Measurements from ENCODE around the gene SH3TC1. TPM values are rescaled to one million over a fixed set of nuclear protein-coding genes. Genes with fewer than 3 reads are reported as not detected.
A peak's percentile ranks its signal among the peaks of the same experiment; 100 is the strongest.

Gene SH3TC1
- total and polyA plus RNA-seq, 4 donors = 5.5 to 8.6 (median 8.3) TPM

DNA sequence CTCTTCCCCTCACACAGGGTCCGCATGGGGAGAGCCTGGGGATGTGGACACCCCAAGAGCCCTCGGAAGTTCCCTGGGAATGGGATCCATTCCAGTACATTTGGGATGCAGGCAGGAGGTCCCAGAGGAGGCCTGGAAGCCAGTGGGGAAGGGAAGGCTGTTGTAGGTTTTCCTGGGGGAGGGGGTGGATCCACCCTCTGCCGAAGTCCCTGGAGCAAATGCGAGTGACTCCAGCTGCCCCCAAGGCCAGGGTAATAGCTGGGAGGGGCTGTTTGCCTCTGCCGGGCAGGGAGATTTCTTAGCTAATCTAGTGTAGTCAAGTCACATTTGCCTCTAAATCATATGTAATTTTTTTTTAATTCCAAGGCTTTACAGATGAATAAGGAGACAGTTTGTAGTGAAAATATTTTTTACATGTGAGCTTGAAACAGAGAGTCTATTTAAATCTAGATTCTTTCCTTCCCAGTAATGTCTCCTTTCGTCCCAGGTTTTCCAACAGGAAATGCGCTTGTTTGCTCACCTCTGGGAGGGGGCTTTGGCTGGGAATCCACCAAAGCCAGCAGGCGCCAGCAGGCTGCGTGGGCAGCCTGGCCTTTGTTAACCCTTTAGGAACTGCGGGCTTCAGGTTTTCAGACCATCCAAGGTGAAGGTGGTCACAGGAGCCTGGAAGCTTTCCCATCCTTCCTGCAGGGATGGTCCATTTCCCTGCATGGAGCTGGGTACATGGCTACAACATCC is 26.8 kb downstream of the SH3TC1 start:
- H3K4me3 ChIP-seq (ENCODE audit: low read depth, low read length) = no peak overlapping the region
- WGBS (ENCODE audit: insufficient coverage) = 31% methylated on average over 5 of the region's 10 CpGs
- H3K36me3 ChIP-seq (ENCODE audit: control insufficient read depth, insufficient read depth, low read length) = peaks cover 14% of the 10 kb centered on the region
- no peaks in the 10 kb centered on the region for H3K27me3 ChIP-seq (ENCODE audit: control insufficient read depth, insufficient read depth, low read length)
- peaks cover 23% of the 10 kb centered on the region for H3K4me1 ChIP-seq (ENCODE audit: control insufficient read depth, insufficient read depth, low read length)
- peak in 1 of 6 donors; percentile 20 for DNase-seq (ENCODE audit: low read depth in 4 of 6, low spot score in 6 of 6)
- H3K27ac ChIP-seq (ENCODE audit: low read depth, low read length) = no peak overlapping the region
- H3K9me3 ChIP-seq (ENCODE audit: control insufficient read depth, insufficient read depth, low read length) = peaks cover 2% of the 10 kb centered on the region

DNA sequence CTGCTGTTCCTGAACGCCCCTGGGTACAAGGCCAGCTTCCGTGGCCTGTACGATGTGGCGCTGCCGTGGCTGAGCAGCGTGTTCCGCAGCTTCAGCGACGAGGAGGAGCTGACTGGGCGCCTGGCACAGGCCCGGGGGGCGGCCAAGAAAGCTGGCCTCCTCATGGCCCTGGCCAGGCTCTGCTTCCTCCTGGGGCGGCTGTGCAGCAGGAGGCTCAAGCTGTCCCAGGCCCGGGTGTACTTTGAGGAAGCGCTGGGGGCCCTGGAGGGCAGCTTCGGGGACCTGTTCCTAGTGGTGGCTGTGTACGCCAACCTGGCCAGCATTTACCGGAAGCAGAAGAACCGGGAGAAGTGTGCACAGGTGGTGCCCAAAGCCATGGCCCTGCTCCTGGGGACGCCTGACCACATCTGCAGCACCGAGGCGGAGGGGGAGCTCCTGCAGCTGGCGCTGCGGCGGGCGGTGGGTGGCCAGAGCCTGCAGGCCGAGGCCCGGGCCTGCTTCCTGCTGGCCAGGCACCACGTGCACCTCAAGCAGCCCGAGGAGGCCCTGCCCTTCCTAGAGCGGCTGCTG is 28.2 kb downstream of the SH3TC1 start:
- H3K4me1 ChIP-seq (ENCODE audit: control insufficient read depth, insufficient read depth, low read length) = peaks cover 23% of the 10 kb centered on the region
- H3K4me3 ChIP-seq (ENCODE audit: low read depth, low read length) = no peak overlapping the region
- H3K27me3 ChIP-seq (ENCODE audit: control insufficient read depth, insufficient read depth, low read length) = no peaks in the 10 kb centered on the region
- H3K36me3 ChIP-seq (ENCODE audit: control insufficient read depth, insufficient read depth, low read length) = peaks cover 16% of the 10 kb centered on the region
- H3K9me3 ChIP-seq (ENCODE audit: control insufficient read depth, insufficient read depth, low read length) = no peaks in the 10 kb centered on the region
- no peak overlapping the region for H3K27ac ChIP-seq (ENCODE audit: low read depth, low read length)
- DNase-seq (ENCODE audit: low read depth in 4 of 6, low spot score in 6 of 6) = no peak
- 90% methylated on average over 31 of the region's 31 CpGs for WGBS (ENCODE audit: insufficient coverage)

DNA sequence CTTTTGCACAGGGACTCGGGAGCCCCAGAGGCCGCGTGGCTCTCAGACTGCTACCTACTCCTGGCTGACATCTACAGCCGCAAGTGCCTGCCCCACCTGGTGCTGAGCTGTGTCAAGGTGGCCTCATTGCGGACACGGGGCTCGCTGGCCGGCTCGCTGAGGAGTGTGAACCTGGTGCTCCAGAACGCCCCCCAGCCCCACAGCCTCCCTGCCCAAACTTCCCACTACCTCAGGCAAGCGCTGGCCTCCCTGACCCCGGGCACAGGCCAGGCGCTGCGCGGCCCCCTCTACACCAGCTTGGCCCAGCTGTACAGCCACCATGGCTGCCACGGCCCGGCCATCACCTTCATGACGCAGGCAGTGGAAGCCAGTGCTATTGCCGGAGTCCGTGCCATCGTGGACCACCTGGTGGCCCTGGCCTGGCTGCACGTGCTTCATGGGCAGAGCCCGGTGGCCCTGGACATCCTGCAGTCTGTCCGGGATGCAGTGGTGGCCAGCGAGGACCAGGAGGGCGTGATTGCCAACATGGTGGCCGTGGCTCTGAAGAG is 28.8 kb downstream of the SH3TC1 start:
- Histone ChIP-seq H3K27ac (ENCODE audit: low read depth, low read length) (no peak overlapping the region), H3K27me3 (ENCODE audit: control insufficient read depth, insufficient read depth, low read length) (no peaks in the 10 kb centered on the region), H3K36me3 (ENCODE audit: control insufficient read depth, insufficient read depth, low read length) (peaks cover 16% of the 10 kb centered on the region), H3K9me3 (ENCODE audit: control insufficient read depth, insufficient read depth, low read length) (no peaks in the 10 kb centered on the region), H3K4me3 (ENCODE audit: low read depth, low read length) (no peak overlapping the region), H3K4me1 (ENCODE audit: control insufficient read depth, insufficient read depth, low read length) (peaks cover 23% of the 10 kb centered on the region)
- 91% methylated on average over 27 of the region's 27 CpGs for WGBS (ENCODE audit: insufficient coverage)
- DNase-seq (ENCODE audit: low read depth in 4 of 6, low spot score in 6 of 6) = no peak

DNA sequence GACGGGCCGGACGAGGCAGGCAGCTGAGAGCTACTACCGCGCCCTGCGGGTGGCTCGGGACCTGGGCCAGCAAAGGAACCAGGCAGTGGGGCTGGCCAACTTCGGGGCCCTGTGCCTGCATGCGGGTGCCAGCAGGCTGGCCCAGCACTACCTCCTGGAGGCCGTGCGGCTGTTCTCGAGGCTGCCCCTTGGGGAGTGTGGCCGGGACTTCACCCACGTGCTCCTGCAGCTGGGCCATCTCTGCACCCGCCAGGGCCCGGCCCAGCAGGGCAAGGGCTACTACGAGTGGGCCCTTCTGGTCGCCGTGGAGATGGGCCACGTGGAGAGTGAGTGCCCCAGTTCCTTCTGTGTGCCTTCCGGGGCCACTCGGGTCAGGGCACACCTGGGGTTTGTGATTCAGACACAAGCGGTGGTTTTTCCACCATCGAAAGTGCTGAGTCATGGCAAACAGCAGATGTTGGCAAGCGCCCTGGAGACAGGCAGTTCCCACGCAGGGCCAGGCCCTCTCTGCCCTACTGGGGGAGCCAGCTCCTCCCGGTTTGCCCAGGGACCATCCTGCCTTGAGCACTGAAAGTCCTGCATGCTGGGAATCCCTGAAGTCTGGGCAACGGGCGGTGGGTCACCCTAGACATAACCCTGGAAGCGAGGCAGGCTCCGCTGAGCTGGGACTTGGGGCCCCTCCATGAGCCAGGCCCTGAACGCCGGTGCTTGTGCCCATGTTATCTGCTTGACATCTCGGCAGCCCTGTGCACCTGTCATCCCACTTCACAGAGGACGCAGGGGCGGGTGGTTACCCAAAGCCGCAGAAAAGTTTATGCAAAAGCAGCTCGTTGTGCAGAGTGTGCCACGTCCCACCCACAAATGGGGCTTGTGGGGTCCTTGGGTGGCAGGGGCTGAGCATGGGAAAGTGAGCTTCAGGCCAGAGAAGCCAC is 29.5 kb downstream of the SH3TC1 start:
- peaks cover 16% of the 10 kb centered on the region for H3K36me3 ChIP-seq (ENCODE audit: control insufficient read depth, insufficient read depth, low read length)
- peaks cover 23% of the 10 kb centered on the region for H3K4me1 ChIP-seq (ENCODE audit: control insufficient read depth, insufficient read depth, low read length)
- peak in 1 of 6 donors; percentile 40 for DNase-seq (ENCODE audit: low read depth in 4 of 6, low spot score in 6 of 6)
- no peak overlapping the region for H3K27ac ChIP-seq (ENCODE audit: low read depth, low read length)
- WGBS (ENCODE audit: insufficient coverage) = 66% methylated on average over 39 of the region's 39 CpGs
- H3K27me3 ChIP-seq (ENCODE audit: control insufficient read depth, insufficient read depth, low read length) = no peaks in the 10 kb centered on the region
- no peak overlapping the region for H3K4me3 ChIP-seq (ENCODE audit: low read depth, low read length)
- no peaks in the 10 kb centered on the region for H3K9me3 ChIP-seq (ENCODE audit: control insufficient read depth, insufficient read depth, low read length)

DNA sequence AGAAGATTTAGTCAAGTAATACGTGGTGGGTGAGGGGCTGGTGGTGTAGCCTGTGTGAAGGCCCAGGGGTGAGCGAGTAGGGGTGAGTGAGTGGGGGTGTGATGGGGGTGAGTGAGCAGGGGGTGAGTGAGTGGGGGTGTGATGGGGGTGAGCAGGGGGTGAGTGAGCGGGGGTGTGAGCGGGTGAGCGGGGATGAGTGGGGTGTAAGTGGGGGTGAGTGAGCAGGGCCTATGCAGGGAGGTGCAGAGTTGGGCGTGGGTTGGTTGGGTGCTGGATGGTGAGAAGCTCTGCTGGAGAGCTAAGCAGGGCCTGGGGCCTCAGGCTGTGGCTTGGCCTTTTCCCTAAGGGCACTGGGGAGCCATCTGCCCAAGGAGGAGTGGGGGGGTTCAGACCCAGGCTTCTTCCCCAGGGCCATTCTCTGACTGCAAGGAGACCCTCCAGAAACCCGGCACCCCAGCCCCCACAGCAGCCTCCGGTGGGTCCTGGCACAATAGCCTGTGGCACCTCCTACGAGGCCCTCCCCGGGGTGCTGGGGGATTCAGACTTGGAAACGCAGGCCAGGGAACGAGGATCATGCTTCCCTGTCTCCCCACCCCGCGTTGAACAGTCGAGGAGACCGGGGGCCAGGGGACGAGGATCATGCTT is 30.4 kb downstream of the SH3TC1 start:
- no peak for DNase-seq (ENCODE audit: low read depth in 4 of 6, low spot score in 6 of 6)
- no peak overlapping the region for H3K27ac ChIP-seq (ENCODE audit: low read depth, low read length)
- H3K9me3 ChIP-seq (ENCODE audit: control insufficient read depth, insufficient read depth, low read length) = no peaks in the 10 kb centered on the region
- peaks cover 23% of the 10 kb centered on the region for H3K4me1 ChIP-seq (ENCODE audit: control insufficient read depth, insufficient read depth, low read length)
- 93% methylated on average over 10 of the region's 17 CpGs for WGBS (ENCODE audit: insufficient coverage)
- no peak overlapping the region for H3K4me3 ChIP-seq (ENCODE audit: low read depth, low read length)
- H3K36me3 ChIP-seq (ENCODE audit: control insufficient read depth, insufficient read depth, low read length) = peaks cover 16% of the 10 kb centered on the region
- no peaks in the 10 kb centered on the region for H3K27me3 ChIP-seq (ENCODE audit: control insufficient read depth, insufficient read depth, low read length)

DNA sequence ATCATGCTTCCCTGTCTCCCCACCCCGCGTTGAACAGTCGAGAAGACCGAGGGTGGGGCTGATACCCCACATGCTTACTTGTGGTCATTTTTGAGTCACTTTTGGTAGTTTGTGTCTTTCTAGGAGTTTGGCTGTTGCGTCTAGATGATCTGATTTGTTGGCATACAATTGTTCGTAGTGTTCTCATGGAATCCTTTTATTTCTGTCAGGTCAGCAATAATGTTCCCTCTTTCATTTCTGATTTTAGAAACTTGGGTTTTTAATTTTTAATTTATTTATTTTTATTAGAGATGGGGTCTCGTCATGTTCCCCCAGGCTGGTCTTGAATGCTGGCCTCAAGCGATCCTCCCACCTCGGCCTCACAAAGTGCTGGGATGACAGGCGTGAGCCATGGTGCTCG is 30.9 kb downstream of the SH3TC1 start:
- Histone ChIP-seq H3K27me3 (ENCODE audit: control insufficient read depth, insufficient read depth, low read length) (no peaks in the 10 kb centered on the region), H3K4me3 (ENCODE audit: low read depth, low read length) (no peak overlapping the region), H3K27ac (ENCODE audit: low read depth, low read length) (no peak overlapping the region), H3K9me3 (ENCODE audit: control insufficient read depth, insufficient read depth, low read length) (no peaks in the 10 kb centered on the region), H3K36me3 (ENCODE audit: control insufficient read depth, insufficient read depth, low read length) (peaks cover 15% of the 10 kb centered on the region), H3K4me1 (ENCODE audit: control insufficient read depth, insufficient read depth, low read length) (peaks cover 23% of the 10 kb centered on the region)
- 98% methylated on average over 8 of the region's 11 CpGs for WGBS (ENCODE audit: insufficient coverage)
- no peak for DNase-seq (ENCODE audit: low read depth in 4 of 6, low spot score in 6 of 6)

DNA sequence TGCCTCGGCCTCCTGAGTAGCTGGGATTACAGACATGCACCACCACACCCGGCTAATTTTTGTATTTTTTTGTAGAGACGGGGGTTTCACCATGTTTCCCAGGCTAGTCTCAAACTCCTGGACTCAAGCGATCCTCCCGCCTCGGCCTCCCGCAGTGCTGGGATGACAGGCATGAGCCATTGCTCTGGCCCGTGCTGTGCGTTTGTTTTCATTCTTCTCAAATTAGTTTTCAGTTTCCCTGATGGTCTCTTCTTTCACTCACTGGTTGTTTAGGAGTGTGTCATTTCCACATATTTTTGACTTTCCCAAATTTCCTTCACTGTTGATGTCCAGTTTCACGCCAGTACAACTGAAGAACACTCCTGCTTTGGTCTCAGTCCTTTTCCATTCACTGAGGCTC is 31.8 kb downstream of the SH3TC1 start:
- Histone ChIP-seq H3K36me3 (ENCODE audit: control insufficient read depth, insufficient read depth, low read length) (peaks cover 16% of the 10 kb centered on the region), H3K4me3 (ENCODE audit: low read depth, low read length) (no peak overlapping the region), H3K27ac (ENCODE audit: low read depth, low read length) (no peak overlapping the region), H3K9me3 (ENCODE audit: control insufficient read depth, insufficient read depth, low read length) (no peaks in the 10 kb centered on the region), H3K27me3 (ENCODE audit: control insufficient read depth, insufficient read depth, low read length) (no peaks in the 10 kb centered on the region), H3K4me1 (ENCODE audit: control insufficient read depth, insufficient read depth, low read length) (peaks cover 19% of the 10 kb centered on the region)
- WGBS (ENCODE audit: insufficient coverage) = 85% methylated on average over 9 of the region's 10 CpGs
- DNase-seq (ENCODE audit: low read depth in 4 of 6, low spot score in 6 of 6) = no peak

DNA sequence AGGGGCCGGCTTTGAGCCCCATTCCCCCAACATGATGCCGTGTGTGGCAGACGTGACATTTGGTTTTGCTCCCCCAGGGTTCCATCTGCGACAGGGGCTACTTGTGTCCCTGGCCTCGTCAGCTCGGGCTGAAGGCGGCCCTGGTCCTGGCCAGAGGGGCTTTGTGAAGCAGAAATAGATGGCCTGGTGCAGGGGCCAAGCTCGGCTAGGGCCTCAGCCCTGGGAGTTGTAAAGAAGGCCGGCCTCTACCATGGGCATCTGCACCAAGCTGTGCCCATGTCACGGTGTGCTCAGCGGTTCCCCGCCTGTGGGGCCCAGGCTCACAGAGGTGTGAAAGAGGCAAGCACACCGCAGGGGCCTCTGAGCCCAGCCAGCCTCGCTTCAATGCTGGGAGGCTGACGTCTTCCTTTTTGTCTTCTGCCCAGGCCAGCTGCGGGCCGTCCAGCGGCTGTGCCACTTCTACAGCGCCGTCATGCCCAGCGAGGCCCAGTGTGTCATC is 32.5 kb downstream of the SH3TC1 start:
- H3K4me1 ChIP-seq (ENCODE audit: control insufficient read depth, insufficient read depth, low read length) = peaks cover 14% of the 10 kb centered on the region
- H3K36me3 ChIP-seq (ENCODE audit: control insufficient read depth, insufficient read depth, low read length) = peaks cover 16% of the 10 kb centered on the region
- H3K9me3 ChIP-seq (ENCODE audit: control insufficient read depth, insufficient read depth, low read length) = no peaks in the 10 kb centered on the region
- H3K27ac ChIP-seq (ENCODE audit: low read depth, low read length) = no peak overlapping the region
- WGBS (ENCODE audit: insufficient coverage) = 81% methylated on average over 21 of the region's 21 CpGs
- DNase-seq (ENCODE audit: low read depth in 4 of 6, low spot score in 6 of 6) = no peak
- no peaks in the 10 kb centered on the region for H3K27me3 ChIP-seq (ENCODE audit: control insufficient read depth, insufficient read depth, low read length)
- H3K4me3 ChIP-seq (ENCODE audit: low read depth, low read length) = no peak overlapping the region

DNA sequence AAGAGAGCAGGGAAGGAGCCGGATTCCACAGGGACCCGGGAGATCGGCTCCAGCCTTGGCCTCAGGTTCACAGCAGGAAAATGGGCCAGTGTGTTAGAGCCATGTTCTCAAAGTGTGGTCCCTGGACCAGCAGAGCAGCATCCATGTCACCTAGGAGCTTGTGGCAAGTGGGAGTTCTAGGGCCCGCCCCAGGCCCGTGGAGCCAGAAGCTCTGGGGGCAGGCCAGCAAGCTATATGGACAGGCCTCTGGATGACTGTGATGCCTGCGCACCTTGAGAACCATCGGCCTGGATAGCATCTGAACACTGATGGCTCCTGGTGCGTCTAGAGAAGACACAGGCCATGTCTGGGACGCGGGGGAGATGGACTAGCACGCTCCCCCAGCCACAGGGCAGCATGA is 33.7 kb downstream of the SH3TC1 start:
- H3K27ac ChIP-seq (ENCODE audit: low read depth, low read length) = no peak overlapping the region
- H3K4me1 ChIP-seq (ENCODE audit: control insufficient read depth, insufficient read depth, low read length) = peaks cover 11% of the 10 kb centered on the region
- no peaks in the 10 kb centered on the region for H3K9me3 ChIP-seq (ENCODE audit: control insufficient read depth, insufficient read depth, low read length)
- H3K27me3 ChIP-seq (ENCODE audit: control insufficient read depth, insufficient read depth, low read length) = no peaks in the 10 kb centered on the region
- peaks cover 17% of the 10 kb centered on the region for H3K36me3 ChIP-seq (ENCODE audit: control insufficient read depth, insufficient read depth, low read length)
- WGBS (ENCODE audit: insufficient coverage) = 97% methylated on average over 11 of the region's 11 CpGs
- H3K4me3 ChIP-seq (ENCODE audit: low read depth, low read length) = no peak overlapping the region
- DNase-seq (ENCODE audit: low read depth in 4 of 6, low spot score in 6 of 6) = no peak

Measured in spinal cord (tissue), 10 donors.